HCT116 (cell line): ENCODE measurements around the gene TH. TPM values are rescaled to one million over a fixed set of nuclear protein-coding genes. Genes with fewer than 3 reads are reported as not detected.

Experiments used
- ATAC-seq: fragments of 200-7000 bp; cut with Tn5 transposase; 2 replicates; pipeline ENCODE4 v1.9.1; 2020; ENCODE audit warnings: mild to moderate bottlenecking, moderate library complexity
- BruUV-seq: library from RNA; stranded (reverse); fragments of 400-500 nt; replicated peaks from 2 replicates; lab custom pipeline; 2021; lab: Mats Ljungman, UMichigan
- CTCF ChIA-PET: fragments of 300-600 bp; sonication (Branson Sonifier 250); formaldehyde crosslinking; loops from one replicate; lab custom pipeline; 2021; ENCODE audit warnings: antibody characterized with exemption; lab: Charles Lee
- POLR2A ChIA-PET: fragments of 300-600, 350-600 bp; sonication (Branson Sonifier 250); formaldehyde crosslinking; loops from one replicate; lab custom pipeline; 2021; ENCODE audit warnings: antibody characterized with exemption; lab: Charles Lee
- RAD21 ChIA-PET, 2 experiments: fragments of 300-600 bp; sonication (Branson Sonifier 250); formaldehyde crosslinking; loops; one replicate each; lab custom pipeline; 2023; ENCODE audit warnings: low total read pairs in 2 of 2; ENCODE audit not compliant: uncharacterized antibody in 2 of 2, unreplicated experiment in 2 of 2, low non-redundant PET in 1 of 2; lab: Charles Lee
- DNase-seq: peaks from one replicate; pipeline ENCODE4 v3.0.0-alpha.2; 2010; ENCODE audit warnings: low read depth, low spot score
- H2AFZ ChIP-seq: fragments of 200-600 bp; shearing (Covaris generic), sonication (generic); 2 replicates; pipeline ENCODE4 v1.6.1; 2017; ENCODE audit warnings: low read depth, mixed run types, mixed read lengths, antibody characterized with exemption, low read length; ENCODE audit not compliant: poor library complexity, severe bottlenecking
- H3K27ac ChIP-seq: 2 replicates; pipeline ENCODE4 v1.5.1; 2012; ENCODE audit warnings: low read depth, low read length
- H3K27me3 ChIP-seq: fragments of 200-600 bp; sonication (generic); 2 replicates; pipeline ENCODE4 v1.6.1; 2016; ENCODE audit warnings: mixed run types, low read length, mixed read lengths; ENCODE audit not compliant: insufficient read depth
- H3K36me3 ChIP-seq, 2 experiments: fragments of 200-500 bp in 1 of 2; fragments of 200-600 bp in 1 of 2; sonication (Bioruptor generic) in 1 of 2; sonication (generic) in 1 of 2; 2 replicates each; pipeline versions ENCODE4 v1.5.1 to v1.6.1; 2014 to 2016; ENCODE audit warnings: low read length in 2 of 2, inconsistent platforms in 1 of 2, mixed read lengths in 1 of 2, mixed run types in 1 of 2; ENCODE audit not compliant: insufficient read depth in 2 of 2, control insufficient read depth in 1 of 2
- H3K4me1 ChIP-seq, 2 experiments: fragments of 200-600 bp in 1 of 2; sonication (generic) in 1 of 2; 2 replicates each; pipeline versions ENCODE4 v1.5.1 to v1.6.1; 2012 to 2017; ENCODE audit warnings: low read length in 2 of 2, inconsistent platforms in 1 of 2, mild to moderate bottlenecking in 1 of 2, mixed read lengths in 1 of 2, mixed run types in 1 of 2, moderate library complexity in 1 of 2; ENCODE audit not compliant: insufficient read depth in 2 of 2, control insufficient read depth in 1 of 2
- H3K4me2 ChIP-seq: fragments of 200-600 bp; sonication (generic); 2 replicates; pipeline ENCODE4 v1.6.1; 2017; ENCODE audit warnings: mixed run types, low read length, mixed read lengths
- H3K4me3 ChIP-seq, 2 experiments: fragments of 200-600 bp in 1 of 2; sonication (generic) in 1 of 2; replicated peaks in 1 of 2; 2 replicates each; pipeline ENCODE4 v1.5.1; 2011 to 2016; ENCODE audit warnings: low read length in 2 of 2, control low read depth in 1 of 2, low read depth in 1 of 2, mild to moderate bottlenecking in 1 of 2, mixed read lengths in 1 of 2, mixed run types in 1 of 2
- H3K79me2 ChIP-seq: fragments of 200-600 bp; sonication (generic); 2 replicates; pipeline ENCODE4 v1.6.1; 2017; ENCODE audit warnings: mild to moderate bottlenecking, mixed run types, low read length, moderate library complexity, mixed read lengths; ENCODE audit not compliant: insufficient read depth
- H3K9ac ChIP-seq: fragments of 200-600 bp; sonication (generic); 2 replicates; pipeline ENCODE4 v1.6.1; 2016; ENCODE audit warnings: low read length, mixed read lengths
- H3K9me2 ChIP-seq: fragments of 200-600 bp; sonication (generic), shearing (Covaris generic); 2 replicates; pipeline ENCODE4 v1.6.1; 2017; ENCODE audit warnings: mixed run types, mild to moderate bottlenecking, moderate library complexity; ENCODE audit not compliant: insufficient read depth
- H3K9me3 ChIP-seq, 2 experiments: fragments of 200-500 bp in 1 of 2; fragments of 200-600 bp in 1 of 2; sonication (Bioruptor generic) in 1 of 2; sonication (generic) in 1 of 2; 2 replicates each; pipeline ENCODE4 v1.6.1; 2014 to 2017; ENCODE audit warnings: low read length in 2 of 2, mixed read lengths in 2 of 2, inconsistent platforms in 1 of 2, low read depth in 1 of 2, mild to moderate bottlenecking in 1 of 2, mixed run types in 1 of 2, moderate library complexity in 1 of 2; ENCODE audit not compliant: control insufficient read depth in 1 of 2, insufficient read depth in 1 of 2
- H4K20me1 ChIP-seq: fragments of 200-600 bp; sonication (generic), shearing (Covaris generic); 2 replicates; pipeline ENCODE4 v1.6.1; 2017; ENCODE audit warnings: mixed run types, mild to moderate bottlenecking, moderate library complexity; ENCODE audit not compliant: insufficient read depth
- CBX3 ChIP-seq: IDR thresholded peaks from 2 replicates; pipeline ENCODE4 v1.6.1; 2012; ENCODE audit warnings: low read depth
- EZH2phosphoT487 ChIP-seq: fragments of 200-600 bp; IDR thresholded peaks from 2 replicates; pipeline ENCODE4 v1.6.1; 2018; ENCODE audit warnings: antibody characterized with exemption, borderline replicate concordance
- FOSL1 ChIP-seq: IDR thresholded peaks from 2 replicates; pipeline ENCODE4 v1.6.1; 2012; ENCODE audit warnings: low read depth
- POLR2AphosphoS5 ChIP-seq: IDR thresholded peaks from 2 replicates; pipeline ENCODE4 v1.6.1; 2011; ENCODE audit warnings: mild to moderate bottlenecking, low read depth, low read length, moderate library complexity
- RAD21 ChIP-seq: IDR thresholded peaks from 2 replicates; pipeline ENCODE4 v1.6.1; 2012; ENCODE audit warnings: low read depth, mild to moderate bottlenecking
- REST ChIP-seq: IDR thresholded peaks from 2 replicates; pipeline ENCODE4 v1.6.1; 2012; ENCODE audit warnings: low read depth
- SIN3A ChIP-seq: IDR thresholded peaks from 2 replicates; pipeline ENCODE4 v1.6.1; 2012; ENCODE audit warnings: low read depth
- intact Hi-C: fragments of 100-400 bp; cut with micrococcal nuclease; formaldehyde crosslinking; loops from 2 replicates; pipeline ENCODE4 v1.10.0; 2022
- total RNA-seq: library from RNA; stranded (reverse); gene quantifications from one replicate; pipeline ENCODE4 v1.2.1, GENCODE V29; 2021; ENCODE audit not compliant: unreplicated experiment
- TF ChIP-seq, protein P1 (sequence below), 3 experiments: fragments of 200-600 bp in 1 of 3; sonication (generic) in 1 of 3; IDR thresholded peaks in 2 of 3; conservative IDR thresholded peaks in 1 of 3; 2 replicates each; pipeline ENCODE4 v1.5.1; 2012 to 2017; ENCODE audit warnings: low read depth in 2 of 3, low read length in 2 of 3, antibody characterized with exemption in 1 of 3, borderline replicate concordance in 1 of 3, control low read depth in 1 of 3, mild to moderate bottlenecking in 1 of 3, mixed read lengths in 1 of 3, mixed run types in 1 of 3, moderate library complexity in 1 of 3; ENCODE audit not compliant: insufficient read depth in 1 of 3

TH gene
- total RNA-seq, 1 experiment from 2014 or later: not detected

- ATAC-seq: no peak
These were observed 37.3 kb downstream of the TH start for GRCh38 chr11:2134022-2135010.

More at GRCh38 chr11:2134022-2135010, 37.3 kb downstream of the TH start:
- no peak overlapping the region for H2AFZ ChIP-seq
- H3K27me3 ChIP-seq: no peaks in the 10 kb centered on the region
- H3K79me2 ChIP-seq: no peaks in the 10 kb centered on the region
- intact Hi-C loops: loop anchor here (5.0 kb wide), 1 partner anchor 47 kb away; no protein-coding TSS in a partner anchor
- DNase-seq: no peak
- H3K9ac ChIP-seq: no peak overlapping the region
- POLR2A ChIA-PET: no interaction called here
- CTCF ChIA-PET: no interaction called here
- H3K4me1 ChIP-seq: peaks cover 0 to 16% of the 10 kb centered on the region in 2 experiments; a peak in 2 of 4 replicates
- TF ChIP-seq EZH2phosphoT487: no peak
- no peak for TF ChIP-seq CBX3
- TF ChIP-seq, protein P1, sequence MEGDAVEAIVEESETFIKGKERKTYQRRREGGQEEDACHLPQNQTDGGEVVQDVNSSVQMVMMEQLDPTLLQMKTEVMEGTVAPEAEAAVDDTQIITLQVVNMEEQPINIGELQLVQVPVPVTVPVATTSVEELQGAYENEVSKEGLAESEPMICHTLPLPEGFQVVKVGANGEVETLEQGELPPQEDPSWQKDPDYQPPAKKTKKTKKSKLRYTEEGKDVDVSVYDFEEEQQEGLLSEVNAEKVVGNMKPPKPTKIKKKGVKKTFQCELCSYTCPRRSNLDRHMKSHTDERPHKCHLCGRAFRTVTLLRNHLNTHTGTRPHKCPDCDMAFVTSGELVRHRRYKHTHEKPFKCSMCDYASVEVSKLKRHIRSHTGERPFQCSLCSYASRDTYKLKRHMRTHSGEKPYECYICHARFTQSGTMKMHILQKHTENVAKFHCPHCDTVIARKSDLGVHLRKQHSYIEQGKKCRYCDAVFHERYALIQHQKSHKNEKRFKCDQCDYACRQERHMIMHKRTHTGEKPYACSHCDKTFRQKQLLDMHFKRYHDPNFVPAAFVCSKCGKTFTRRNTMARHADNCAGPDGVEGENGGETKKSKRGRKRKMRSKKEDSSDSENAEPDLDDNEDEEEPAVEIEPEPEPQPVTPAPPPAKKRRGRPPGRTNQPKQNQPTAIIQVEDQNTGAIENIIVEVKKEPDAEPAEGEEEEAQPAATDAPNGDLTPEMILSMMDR (IDR thresholded peaks at IDR 0.05 in 2 of 3, conservative IDR thresholded peaks at IDR 0.05 in 1 of 3; ENCODE audit: borderline replicate concordance in 1 of 3, insufficient read depth in 1 of 3, low read depth in 2 of 3, low read length in 2 of 3): no peak
- no peak for TF ChIP-seq FOSL1
- no peak for TF ChIP-seq RAD21
- TF ChIP-seq SIN3A: no peak
- TF ChIP-seq REST: no peak
- no peak for TF ChIP-seq POLR2AphosphoS5
- H4K20me1 ChIP-seq: no peaks in the 10 kb centered on the region
- RAD21 ChIA-PET: no interaction called here
- no peak overlapping the region for H3K4me3 ChIP-seq
- BruUV-seq: no TSS peak
- H3K27ac ChIP-seq: no peak overlapping the region
- no peaks in the 10 kb centered on the region for H3K9me3 ChIP-seq
- H3K36me3 ChIP-seq: no peaks in the 10 kb centered on the region
- H3K4me2 ChIP-seq: no peak overlapping the region
- no peaks in the 10 kb centered on the region for H3K9me2 ChIP-seq
